GM12873 (cell line): ENCODE results near the gene WDR86.

ENCODE experiments used
- CTCF ChIP-seq: IDR thresholded peaks from 2 replicates; pipeline ENCODE4 v1.5.1; 2012; ENCODE audit warnings: low read depth, mild to moderate bottlenecking, moderate library complexity, low read length, control low read depth; ENCODE audit not compliant: insufficient read depth; ENCODE audit errors: missing control alignments

WDR86 gene

GRCh38 chr7:151447901-151448260 is 38.0 kb upstream of the WDR86 start:
- no peak for TF ChIP-seq CTCF

GRCh38 chr7:151447312-151447711 is 37.5 kb upstream of the WDR86 start:
- TF ChIP-seq CTCF, result no peak

- no peak for TF ChIP-seq CTCF
Measured at GRCh38 chr7:151446412-151446811, 36.6 kb upstream of the WDR86 start.

GRCh38 chr7:151444632-151445031 is 34.8 kb upstream of the WDR86 start:
- TF ChIP-seq CTCF, result no peak

GRCh38 chr7:151442776-151443496 is 33.1 kb upstream of the WDR86 start:
- TF ChIP-seq CTCF, result no peak

GRCh38 chr7:151440799-151441445 is 31.1 kb upstream of the WDR86 start:
- no peak for TF ChIP-seq CTCF

- TF ChIP-seq CTCF, result no peak
Measured at GRCh38 chr7:151439855-151440798, 30.3 kb upstream of the WDR86 start, which contains the start of gene CRYGN. Gene CRYGN (minus strand): TSS chr7:151440141. CDS start chr7:151439917, 224 bp downstream.
